Keratinocyte (primary cell): Measurements from ENCODE around the gene MCM3AP. TPM values are rescaled to one million over a fixed set of nuclear protein-coding genes. Genes with fewer than 3 reads are reported as not detected.

Experiments
- DNase-seq: peaks from one replicate; pipeline ENCODE4 v3.0.0-alpha.2; 2011; ENCODE audit warnings: low read depth, missing footprints, low spot score
- FAIRE-seq: peaks from 2 replicates; lab custom pipeline; 2011; peaks lifted over from hg19 to GRCh38; lab: Jason Lieb, UNC
- H2AFZ ChIP-seq: 2 replicates; pipeline ENCODE4 v1.6.0; 2012; ENCODE audit warnings: low read length, control low read depth, inconsistent platforms; ENCODE audit not compliant: control insufficient read depth
- H3K27ac ChIP-seq: 2 replicates; pipeline ENCODE4 v1.5.1; 2011; ENCODE audit warnings: low read length; ENCODE audit not compliant: control insufficient read depth, insufficient read depth
- H3K27me3 ChIP-seq: 3 replicates; pipeline ENCODE4 v1.6.0; 2011; ENCODE audit warnings: low read length; ENCODE audit not compliant: control insufficient read depth, insufficient read depth; ENCODE audit errors: extremely low read depth
- H3K36me3 ChIP-seq, 2 experiments: 2 replicates in 1 of 2; 3 replicates in 1 of 2; pipeline ENCODE4 v1.5.1; 2011; ENCODE audit warnings: low read length in 2 of 2, mild to moderate bottlenecking in 1 of 2; ENCODE audit not compliant: control insufficient read depth in 2 of 2, insufficient read depth in 2 of 2; ENCODE audit errors: extremely low read depth in 1 of 2
- H3K4me1 ChIP-seq: 3 replicates; pipeline ENCODE4 v1.5.1; 2011; ENCODE audit warnings: low read length; ENCODE audit not compliant: control insufficient read depth, insufficient read depth; ENCODE audit errors: extremely low read depth
- H3K4me2 ChIP-seq: 3 replicates; pipeline ENCODE4 v1.6.0; 2011; ENCODE audit warnings: low read depth, low read length; ENCODE audit not compliant: control insufficient read depth, insufficient read depth; ENCODE audit errors: extremely low read depth
- H3K4me3 ChIP-seq, 3 experiments: fragments of 200-600 bp in 1 of 3; sonication (generic) in 1 of 3; 2 replicates in 2 of 3; 3 replicates in 1 of 3; pipeline ENCODE4 v1.5.1; 2011 to 2016; ENCODE audit warnings: low read length in 3 of 3, mild to moderate bottlenecking in 3 of 3, control low read depth in 2 of 3, inconsistent platforms in 1 of 3, low read depth in 1 of 3, mixed read lengths in 1 of 3, mixed run types in 1 of 3, moderate library complexity in 1 of 3; ENCODE audit not compliant: control insufficient read depth in 2 of 3, insufficient read depth in 2 of 3; ENCODE audit errors: extremely low read depth in 1 of 3
- H3K79me2 ChIP-seq: 2 replicates; pipeline ENCODE4 v1.6.0; 2012; ENCODE audit warnings: low read length; ENCODE audit not compliant: control insufficient read depth, insufficient read depth
- H3K9ac ChIP-seq: 3 replicates; pipeline ENCODE4 v1.6.0; 2011; ENCODE audit warnings: low read length; ENCODE audit not compliant: control insufficient read depth, insufficient read depth; ENCODE audit errors: extremely low read depth
- H3K9me1 ChIP-seq: 3 replicates; pipeline ENCODE4 v1.6.0; 2011; ENCODE audit warnings: low read length; ENCODE audit not compliant: control insufficient read depth, insufficient read depth; ENCODE audit errors: extremely low read depth
- H3K9me3 ChIP-seq: 2 replicates; pipeline ENCODE4 v1.5.1; 2012; ENCODE audit warnings: low read depth, low read length; ENCODE audit not compliant: control insufficient read depth
- H4K20me1 ChIP-seq: 3 replicates; pipeline ENCODE4 v1.6.0; 2011; ENCODE audit warnings: low read length; ENCODE audit not compliant: control insufficient read depth, insufficient read depth; ENCODE audit errors: extremely low read depth
- CTCF ChIP-seq, 3 experiments: IDR thresholded peaks in 1 of 3; conservative IDR thresholded peaks in 1 of 3; optimal IDR thresholded peaks in 1 of 3; 2 replicates in 2 of 3; 3 replicates in 1 of 3; pipeline versions ENCODE3 to v1.5.1; 2011; ENCODE audit warnings: low read length in 3 of 3, mild to moderate bottlenecking in 3 of 3, moderate library complexity in 2 of 3, control low read depth in 1 of 3, inconsistent platforms in 1 of 3; ENCODE audit not compliant: insufficient read depth in 2 of 3; ENCODE audit errors: extremely low read depth in 1 of 3
- EZH2 ChIP-seq: IDR thresholded peaks from one replicate; pipeline ENCODE4 v1.6.1; 2012; ENCODE audit warnings: inconsistent platforms, mild to moderate bottlenecking, low read length, moderate library complexity
- dilution Hi-C: fragments of 300-500 bp; cut with MboI; formaldehyde crosslinking; loops from one replicate; pipeline ENCODE4 v1.7.0; 2020; ENCODE audit warnings: low sequenced_read_pairs; ENCODE audit not compliant: extremely low pct_ligation_motif_present
- polyA plus RNA-seq, 5 experiments: library from polyadenylated mRNA; depleted of rRNA in 3 of 5; stranded (reverse) in 3 of 5; stranded (forward) in 1 of 5; unstranded in 1 of 5; fragments of >200 nt; gene quantifications; 1 replicate in 1 of 5; 2 replicates in 3 of 5; 3 replicates in 1 of 5; pipeline versions ENCODE4 v1.2.1 to v1.2.3, GENCODE V29; 2011 to 2012; ENCODE audit warnings: missing spikeins in 2 of 5, low read depth in 1 of 5, low replicate concordance in 1 of 5

The MCM3AP gene
- polyA plus RNA-seq, 1 donor (not counting 4 experiments of a cell fraction or from before 2014, with no cell fraction given) = 34.3 TPM

GRCh38 chr21:46269466-46269865 lies 15.9 kb downstream of the MCM3AP start:
- no peaks in the 10 kb centered on the region for H3K9me1 ChIP-seq
- no peak overlapping the region for H2AFZ ChIP-seq
- no peaks in the 10 kb centered on the region for H3K79me2 ChIP-seq
- no peaks in the 10 kb centered on the region for H3K4me1 ChIP-seq
- H3K36me3 ChIP-seq = peaks cover 48 to 58% of the 10 kb centered on the region in 2 experiments
- H3K27ac ChIP-seq = no peak overlapping the region
- no peaks in the 10 kb centered on the region for H3K27me3 ChIP-seq
- FAIRE-seq (no peak), DNase-seq (no peak)
- no peak overlapping the region for H3K9ac ChIP-seq
- H4K20me1 ChIP-seq = peaks cover 5% of the 10 kb centered on the region
- H3K4me2 ChIP-seq = no peak overlapping the region
- H3K4me3 ChIP-seq = no peak overlapping the region
- TF ChIP-seq CTCF (optimal IDR thresholded peaks at IDR 0.05 in 1 of 3, IDR thresholded peaks at IDR 0.05 in 1 of 3, conservative IDR thresholded peaks at IDR 0.05 in 1 of 3; ENCODE audit: extremely low read depth in 1 of 3, insufficient read depth in 2 of 3, low read length in 3 of 3) (no peak), EZH2 (no peak)
- dilution Hi-C loops = no loop called here
- no peaks in the 10 kb centered on the region for H3K9me3 ChIP-seq

- H3K9ac ChIP-seq = no peak overlapping the region
- H3K9me1 ChIP-seq = no peaks in the 10 kb centered on the region
- no peak for FAIRE-seq
- no peak overlapping the region for H3K4me2 ChIP-seq
- no peaks in the 10 kb centered on the region for H3K9me3 ChIP-seq
- H3K79me2 ChIP-seq = no peaks in the 10 kb centered on the region
- H4K20me1 ChIP-seq = peaks cover 7% of the 10 kb centered on the region
- DNase-seq = no peak
- H3K4me3 ChIP-seq = no peak overlapping the region
- H3K27ac ChIP-seq = no peak overlapping the region
- no peak overlapping the region for H2AFZ ChIP-seq
- no peaks in the 10 kb centered on the region for H3K4me1 ChIP-seq
- H3K27me3 ChIP-seq = no peaks in the 10 kb centered on the region
- TF ChIP-seq CTCF (optimal IDR thresholded peaks at IDR 0.05 in 1 of 3, IDR thresholded peaks at IDR 0.05 in 1 of 3, conservative IDR thresholded peaks at IDR 0.05 in 1 of 3; ENCODE audit: extremely low read depth in 1 of 3, insufficient read depth in 2 of 3, low read length in 3 of 3) (no peak), EZH2 (no peak)
- dilution Hi-C loops = no loop called here
- peaks cover 46 to 58% of the 10 kb centered on the region in 2 experiments for H3K36me3 ChIP-seq
Observed at GRCh38 chr21:46268371-46268770, 17.0 kb downstream of the MCM3AP start.
